GDM1 (cell line): ENCODE measurements around the gene HK1.
"Not testable (repeated sequence)": the region's sequence is repeated elsewhere in the genome, so short reads cannot be mapped to it uniquely, and the experiment has no call there.

Experiments
- DNase-seq: peaks from one replicate; lab custom pipeline; 2025; lab: John Stamatoyannopoulos, UW

HK1 gene

GRCh38 chr10:69278446-69278963, at the start of gene HK1:
TSS of gene HK1 (plus strand) at chr10:69278496.
- DNase-seq = no peak

GRCh38 chr10:69229616-69229916, 48.7 kb upstream of the HK1 start:
- DNase-seq = no peak

GRCh38 chr10:69230128-69230527, 48.2 kb upstream of the HK1 start:
- no peak for DNase-seq

- no peak for DNase-seq
Measured at GRCh38 chr10:69232252-69232651, 46.0 kb upstream of the HK1 start.

GRCh38 chr10:69232736-69233480, 45.4 kb upstream of the HK1 start:
- DNase-seq = no peak

GRCh38 chr10:69234447-69234846, 43.8 kb upstream of the HK1 start:
- DNase-seq = no peak

GRCh38 chr10:69237528-69238159, 40.7 kb upstream of the HK1 start:
- DNase-seq = peak; percentile 54

GRCh38 chr10:69239136-69239535, 39.2 kb upstream of the HK1 start:
- DNase-seq = no peak

GRCh38 chr10:69239816-69240434, 38.4 kb upstream of the HK1 start:
- DNase-seq = no peak

GRCh38 chr10:69240455-69240854, 37.8 kb upstream of the HK1 start:
- DNase-seq = no peak

- no peak for DNase-seq
Measured at GRCh38 chr10:69241575-69241974, 36.7 kb upstream of the HK1 start.

- no peak for DNase-seq
Measured at GRCh38 chr10:69242040-69242851, 36.0 kb upstream of the HK1 start.

- DNase-seq = no peak
Measured at GRCh38 chr10:69242852-69243212, 35.5 kb upstream of the HK1 start.

GRCh38 chr10:69243817-69244216, 34.5 kb upstream of the HK1 start:
- DNase-seq = no peak

- DNase-seq = no peak
Measured at GRCh38 chr10:69246036-69246435, 32.3 kb upstream of the HK1 start.

GRCh38 chr10:69246581-69247312, 31.5 kb upstream of the HK1 start:
- no peak for DNase-seq

- DNase-seq = no peak
Measured at GRCh38 chr10:69247313-69247710, 31.0 kb upstream of the HK1 start.

- DNase-seq = no peak
Measured at GRCh38 chr10:69248117-69248730, 30.1 kb upstream of the HK1 start.

GRCh38 chr10:69250041-69250440, 28.3 kb upstream of the HK1 start:
- DNase-seq = no peak

- DNase-seq = not testable (repeated sequence)
Measured at GRCh38 chr10:69251417-69251816, 26.9 kb upstream of the HK1 start.

- no peak for DNase-seq
Measured at GRCh38 chr10:69253171-69253570, 25.1 kb upstream of the HK1 start.
